ENCODE results near the gene DNAJC6. TPM values are rescaled to one million over a fixed set of nuclear protein-coding genes. Genes with fewer than 3 reads are reported as not detected.

Gene DNAJC6
- total RNA-seq, 6 experiments from 2014 or later = 13.5 to 17.7 (median 15.3) TPM

- no peak for TF ChIP-seq CTCF (IDR thresholded peaks at IDR 0.05)
- H3K27ac Mint-ChIP-seq = no peak overlapping the region
- peaks cover 23% of the 10 kb centered on the region for H3K36me3 Mint-ChIP-seq (ENCODE audit: low read depth)
- no peaks in the 10 kb centered on the region for H3K9me3 Mint-ChIP-seq
- H3K27me3 Mint-ChIP-seq (ENCODE audit: insufficient read depth) = no peaks in the 10 kb centered on the region; the same call in 1 of the 2 replicates
- H3K4me1 Mint-ChIP-seq (ENCODE audit: low read depth) = peaks cover 19% of the 10 kb centered on the region
- DNase-seq = peak; percentile 84
- peak overlapping the region; percentile 76 for H3K4me3 Mint-ChIP-seq
Measured at GRCh38 chr1:65423884-65424572, 114.7 kb downstream of the DNAJC6 start.

GRCh38 chr1:65424573-65424889 lies 115.2 kb downstream of the DNAJC6 start:
- Mint-ChIP-seq H3K27me3 (ENCODE audit: insufficient read depth) (no peaks in the 10 kb centered on the region; the same call in 1 of the 2 replicates), H3K36me3 (ENCODE audit: low read depth) (peaks cover 26% of the 10 kb centered on the region), H3K4me3 (peak overlapping the region; percentile 76), H3K4me1 (ENCODE audit: low read depth) (peaks cover 19% of the 10 kb centered on the region), H3K27ac (no peak overlapping the region), H3K9me3 (no peaks in the 10 kb centered on the region)
- no peak for DNase-seq
- no peak for TF ChIP-seq CTCF (IDR thresholded peaks at IDR 0.05)

- TF ChIP-seq CTCF (IDR thresholded peaks at IDR 0.05) = no peak
- Mint-ChIP-seq H3K36me3 (ENCODE audit: low read depth) (peaks cover 26% of the 10 kb centered on the region), H3K4me1 (ENCODE audit: low read depth) (peaks cover 19% of the 10 kb centered on the region), H3K27ac (no peak overlapping the region), H3K9me3 (no peaks in the 10 kb centered on the region), H3K27me3 (ENCODE audit: insufficient read depth) (no peaks in the 10 kb centered on the region; the same call in 1 of the 2 replicates), H3K4me3 (peak overlapping the region; percentile 76)
- DNase-seq = no peak
Measured at GRCh38 chr1:65425006-65425405, 115.7 kb downstream of the DNAJC6 start.

GRCh38 chr1:65425697-65426096 lies 116.4 kb downstream of the DNAJC6 start:
- Mint-ChIP-seq H3K36me3 (ENCODE audit: low read depth) (peaks cover 27% of the 10 kb centered on the region), H3K4me1 (ENCODE audit: low read depth) (peaks cover 26% of the 10 kb centered on the region), H3K27ac (no peak overlapping the region), H3K9me3 (no peaks in the 10 kb centered on the region), H3K27me3 (ENCODE audit: insufficient read depth) (no peaks in the 10 kb centered on the region; the same call in 1 of the 2 replicates), H3K4me3 (peak overlapping the region; percentile 76)
- TF ChIP-seq CTCF (IDR thresholded peaks at IDR 0.05) = no peak
- peak; percentile 92 for DNase-seq

- no peak for TF ChIP-seq CTCF (IDR thresholded peaks at IDR 0.05)
- H3K36me3 Mint-ChIP-seq (ENCODE audit: low read depth) = peaks cover 41% of the 10 kb centered on the region
- peak overlapping the region; percentile 95 for H3K27ac Mint-ChIP-seq
Measured at GRCh38 chr1:65429078-65429477, 119.7 kb downstream of the DNAJC6 start.

More at GRCh38 chr1:65429078-65429477, 119.7 kb downstream of the DNAJC6 start:
- Mint-ChIP-seq H3K9me3 (no peaks in the 10 kb centered on the region), H3K27me3 (ENCODE audit: insufficient read depth) (no peaks in the 10 kb centered on the region; the same call in 1 of the 2 replicates), H3K4me3 (no peak overlapping the region), H3K4me1 (ENCODE audit: low read depth) (peaks cover 35% of the 10 kb centered on the region)
- no peak for DNase-seq
